ENCODE results near the gene SLC30A1. TPM values are rescaled to one million over a fixed set of nuclear protein-coding genes. Genes with fewer than 3 reads are reported as not detected.

Gene SLC30A1
- total RNA-seq, 1 donor from 2014 or later, result 18.2 TPM

DNA sequence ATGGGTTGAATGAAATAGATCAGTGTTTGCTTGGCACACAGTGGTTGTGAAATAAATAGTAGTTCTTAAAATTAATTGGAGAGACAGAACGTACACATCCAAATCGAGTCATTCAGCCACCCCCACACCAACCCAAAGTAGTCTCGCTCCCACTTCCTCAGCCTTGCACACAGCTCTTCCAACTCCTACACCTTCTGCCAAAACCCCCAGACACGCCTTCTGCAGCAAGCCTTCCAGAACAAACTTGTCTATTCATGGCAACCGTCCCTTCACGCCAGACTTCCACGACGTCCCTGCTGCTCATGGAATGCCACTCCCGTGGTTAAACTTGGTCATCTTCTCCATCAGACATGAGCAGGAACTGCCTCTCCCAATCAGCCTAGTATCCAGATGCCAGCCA is 49.5 kb downstream of the SLC30A1 start:
- no peak overlapping the region for H3K4me3 Mint-ChIP-seq (ENCODE audit: unreplicated experiment)
- no peak for DNase-seq (ENCODE audit: low spot score)
- peaks cover 16% of the 10 kb centered on the region for H3K4me1 Mint-ChIP-seq (ENCODE audit: low read depth)
- no peaks in the 10 kb centered on the region for H3K36me3 Mint-ChIP-seq (ENCODE audit: low read depth)
- TF ChIP-seq, protein P1, sequence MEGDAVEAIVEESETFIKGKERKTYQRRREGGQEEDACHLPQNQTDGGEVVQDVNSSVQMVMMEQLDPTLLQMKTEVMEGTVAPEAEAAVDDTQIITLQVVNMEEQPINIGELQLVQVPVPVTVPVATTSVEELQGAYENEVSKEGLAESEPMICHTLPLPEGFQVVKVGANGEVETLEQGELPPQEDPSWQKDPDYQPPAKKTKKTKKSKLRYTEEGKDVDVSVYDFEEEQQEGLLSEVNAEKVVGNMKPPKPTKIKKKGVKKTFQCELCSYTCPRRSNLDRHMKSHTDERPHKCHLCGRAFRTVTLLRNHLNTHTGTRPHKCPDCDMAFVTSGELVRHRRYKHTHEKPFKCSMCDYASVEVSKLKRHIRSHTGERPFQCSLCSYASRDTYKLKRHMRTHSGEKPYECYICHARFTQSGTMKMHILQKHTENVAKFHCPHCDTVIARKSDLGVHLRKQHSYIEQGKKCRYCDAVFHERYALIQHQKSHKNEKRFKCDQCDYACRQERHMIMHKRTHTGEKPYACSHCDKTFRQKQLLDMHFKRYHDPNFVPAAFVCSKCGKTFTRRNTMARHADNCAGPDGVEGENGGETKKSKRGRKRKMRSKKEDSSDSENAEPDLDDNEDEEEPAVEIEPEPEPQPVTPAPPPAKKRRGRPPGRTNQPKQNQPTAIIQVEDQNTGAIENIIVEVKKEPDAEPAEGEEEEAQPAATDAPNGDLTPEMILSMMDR (IDR thresholded peaks at IDR 0.05), result no peak
- H3K27me3 Mint-ChIP-seq (ENCODE audit: low read depth), result peaks cover 3% of the 10 kb centered on the region
- H3K9me3 Mint-ChIP-seq (ENCODE audit: low read depth), result no peaks in the 10 kb centered on the region
- H3K27ac Mint-ChIP-seq (ENCODE audit: unreplicated experiment), result no peak overlapping the region

GRCh38 chr1:211529011-211529410 is 50.0 kb downstream of the SLC30A1 start:
- no peak for DNase-seq (ENCODE audit: low spot score)
- TF ChIP-seq, protein P1 (IDR thresholded peaks at IDR 0.05), result no peak
- Mint-ChIP-seq H3K4me3 (ENCODE audit: unreplicated experiment) (no peak overlapping the region), H3K27me3 (ENCODE audit: low read depth) (peaks cover 3% of the 10 kb centered on the region), H3K27ac (ENCODE audit: unreplicated experiment) (no peak overlapping the region), H3K36me3 (ENCODE audit: low read depth) (no peaks in the 10 kb centered on the region), H3K9me3 (ENCODE audit: low read depth) (no peaks in the 10 kb centered on the region), H3K4me1 (ENCODE audit: low read depth) (peaks cover 16% of the 10 kb centered on the region)

DNA sequence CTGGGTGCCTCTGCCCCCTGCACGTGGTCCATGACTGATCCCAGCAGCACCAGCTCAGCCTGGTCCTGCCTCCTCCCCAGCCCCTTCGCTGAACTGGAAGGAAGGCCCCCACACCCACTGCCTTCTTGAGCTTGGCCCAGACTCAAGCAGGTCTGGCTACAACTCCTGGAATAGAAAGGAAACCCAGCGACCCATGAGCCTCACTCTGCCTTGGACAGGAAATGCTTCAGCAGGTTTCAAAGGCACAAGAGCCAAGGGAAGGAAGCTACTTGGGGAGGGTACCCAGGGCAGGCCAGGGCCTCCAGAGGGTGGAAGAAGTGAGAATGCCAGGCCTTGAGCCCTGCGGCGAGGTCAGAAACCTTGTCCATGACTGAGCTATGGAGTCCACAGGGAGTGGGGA is 51.1 kb downstream of the SLC30A1 start:
- TF ChIP-seq, protein P1 (IDR thresholded peaks at IDR 0.05), result no peak
- no peak overlapping the region for H3K4me3 Mint-ChIP-seq (ENCODE audit: unreplicated experiment)
- peaks cover 16% of the 10 kb centered on the region for H3K4me1 Mint-ChIP-seq (ENCODE audit: low read depth)
- no peak overlapping the region for H3K27ac Mint-ChIP-seq (ENCODE audit: unreplicated experiment)
- H3K9me3 Mint-ChIP-seq (ENCODE audit: low read depth), result no peaks in the 10 kb centered on the region
- H3K36me3 Mint-ChIP-seq (ENCODE audit: low read depth), result no peaks in the 10 kb centered on the region
- H3K27me3 Mint-ChIP-seq (ENCODE audit: low read depth), result peaks cover 3% of the 10 kb centered on the region
- no peak for DNase-seq (ENCODE audit: low spot score)

GRCh38 chr1:211527006-211527405 is 52.0 kb downstream of the SLC30A1 start:
- DNase-seq (ENCODE audit: low spot score), result no peak
- H3K9me3 Mint-ChIP-seq (ENCODE audit: low read depth), result no peaks in the 10 kb centered on the region
- no peaks in the 10 kb centered on the region for H3K36me3 Mint-ChIP-seq (ENCODE audit: low read depth)
- peaks cover 16% of the 10 kb centered on the region for H3K4me1 Mint-ChIP-seq (ENCODE audit: low read depth)
- no peak overlapping the region for H3K4me3 Mint-ChIP-seq (ENCODE audit: unreplicated experiment)
- no peak overlapping the region for H3K27ac Mint-ChIP-seq (ENCODE audit: unreplicated experiment)
- TF ChIP-seq, protein P1 (IDR thresholded peaks at IDR 0.05), result no peak
- H3K27me3 Mint-ChIP-seq (ENCODE audit: low read depth), result peaks cover 3% of the 10 kb centered on the region

DNA sequence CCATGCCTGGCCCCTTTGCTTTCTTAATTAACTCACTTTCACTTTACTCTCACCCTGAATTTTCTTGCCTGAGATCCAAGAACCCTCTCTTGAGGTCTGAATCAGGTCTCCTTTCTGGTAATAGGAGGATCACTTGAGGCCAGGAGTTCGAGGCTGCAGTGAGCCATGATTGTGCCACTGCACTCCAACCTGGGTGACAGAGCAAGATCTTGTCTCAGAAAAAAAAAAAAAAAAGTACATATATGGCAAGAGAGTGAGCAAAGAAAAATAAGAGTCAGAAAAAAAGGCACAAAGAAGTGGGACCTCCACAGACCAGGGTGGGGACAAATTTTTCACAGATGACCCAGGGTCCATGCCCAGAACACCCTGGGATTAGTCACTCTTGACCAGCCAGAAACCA is 52.9 kb downstream of the SLC30A1 start:
- Mint-ChIP-seq H3K4me1 (ENCODE audit: low read depth) (peaks cover 16% of the 10 kb centered on the region), H3K36me3 (ENCODE audit: low read depth) (no peaks in the 10 kb centered on the region), H3K27me3 (ENCODE audit: low read depth) (peaks cover 3% of the 10 kb centered on the region), H3K4me3 (ENCODE audit: unreplicated experiment) (no peak overlapping the region), H3K27ac (ENCODE audit: unreplicated experiment) (no peak overlapping the region), H3K9me3 (ENCODE audit: low read depth) (no peaks in the 10 kb centered on the region)
- DNase-seq (ENCODE audit: low spot score), result no peak
- TF ChIP-seq, protein P1 (IDR thresholded peaks at IDR 0.05), result no peak

Data from chondrocyte (in vitro differentiated cells).